Right renal cortex interstitium (tissue), 3 donors: ENCODE data around the gene MAP3K3. TPM values are rescaled to one million over a fixed set of nuclear protein-coding genes. Genes with fewer than 3 reads are reported as not detected.

Source experiments
- DNase-seq, 3 donors: peaks; one replicate each; pipeline ENCODE4 v3.0.0-alpha.2; 2013; ENCODE audit warnings: low read depth in 3 of 3, low spot score in 2 of 3
- polyA plus RNA-seq, 3 donors: library from polyadenylated mRNA; unstranded; fragments of 120-200 nt; gene quantifications; one replicate each; pipeline ENCODE4 v1.2.1, GENCODE V29; 2013; ENCODE audit not compliant: insufficient read length in 3 of 3

Gene MAP3K3
- polyA plus RNA-seq, 3 donors = 26.3 to 27.9 (median 27.2) TPM

- DNase-seq = no peak
Measured at GRCh38 chr17:63692195-63692816, 70.1 kb downstream of the MAP3K3 start.

- no peak for DNase-seq
Measured at GRCh38 chr17:63693411-63694113, 71.3 kb downstream of the MAP3K3 start.

DNA sequence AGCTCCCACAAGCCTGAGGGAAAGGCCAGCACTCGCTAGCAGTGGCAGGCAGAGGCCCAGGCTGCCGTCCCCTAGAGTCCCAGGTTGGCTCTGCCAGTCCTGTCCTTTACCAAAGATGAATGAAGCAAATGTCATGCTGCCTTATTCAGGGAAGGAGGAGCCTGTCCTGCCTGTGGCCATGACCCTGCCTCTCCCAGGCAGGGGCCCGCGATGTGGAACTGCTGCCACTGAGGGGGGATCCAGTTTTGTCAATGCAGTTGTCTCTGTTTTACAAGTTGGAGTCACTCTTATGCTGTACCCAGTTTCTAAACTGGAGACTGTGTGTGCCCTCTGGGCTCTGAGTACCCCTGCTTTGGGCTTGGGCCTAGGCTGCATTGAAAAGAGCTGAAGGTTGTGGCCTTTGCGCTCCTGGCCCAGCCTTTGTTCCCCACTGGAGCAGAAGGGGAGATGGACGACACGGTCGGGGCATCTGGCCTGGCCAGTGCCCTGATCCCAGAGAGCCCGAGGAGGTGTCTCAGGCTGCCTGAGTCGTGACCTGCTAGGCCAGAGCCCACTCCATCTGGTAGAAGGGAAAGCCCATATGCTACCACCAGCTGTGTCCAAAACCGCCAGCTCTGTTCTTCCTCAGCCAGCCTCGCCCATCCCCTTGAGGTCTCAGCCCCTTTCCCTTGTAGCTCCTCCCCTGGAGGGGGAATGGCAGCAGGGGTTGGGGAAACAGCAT is 72.2 kb downstream of the MAP3K3 start:
- DNase-seq = no peak

- DNase-seq = no peak
Measured at GRCh38 chr17:63694950-63695773, 72.9 kb downstream of the MAP3K3 start.

GRCh38 chr17:63695889-63696288 is 73.7 kb downstream of the MAP3K3 start:
- DNase-seq = no peak

GRCh38 chr17:63696381-63696961 is 74.3 kb downstream of the MAP3K3 start:
- no peak for DNase-seq

GRCh38 chr17:63697341-63698286 is 75.4 kb downstream of the MAP3K3 start:
- no peak for DNase-seq

DNA sequence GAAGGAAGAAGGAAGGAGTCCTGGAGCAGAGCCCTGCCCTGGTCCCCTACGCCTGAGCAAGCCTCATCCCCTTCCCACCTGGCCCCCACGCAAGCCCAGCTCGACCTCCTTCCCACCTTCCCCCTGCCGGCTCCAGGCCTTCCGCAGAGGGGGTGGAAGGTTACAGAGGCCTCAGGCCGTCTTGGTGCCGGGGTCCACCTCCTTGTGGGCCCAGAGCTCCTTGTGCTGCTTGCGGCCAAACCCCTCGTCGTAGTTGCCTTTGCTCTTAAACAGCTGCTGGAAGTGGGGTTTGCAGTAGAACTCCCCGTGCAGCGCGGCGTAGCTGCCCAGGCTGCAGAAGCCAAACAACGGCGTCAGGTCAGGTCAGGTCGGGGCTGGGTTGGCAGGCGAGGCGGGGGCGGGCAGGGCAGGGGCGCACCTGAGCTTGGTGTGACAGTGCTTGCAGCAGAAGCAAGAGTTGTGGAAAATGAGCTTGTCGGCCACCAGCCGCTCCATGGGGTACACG is 76.2 kb downstream of the MAP3K3 start:
- DNase-seq = no peak

- peak in 1 of 3 donors; percentile 9 for DNase-seq
Measured at GRCh38 chr17:63698886-63699637, 76.8 kb downstream of the MAP3K3 start.

- no peak for DNase-seq
Measured at GRCh38 chr17:63699638-63700527, 77.7 kb downstream of the MAP3K3 start, which contains the start of gene LIMD2. Gene LIMD2, minus strand, starts transcription at chr17:63700125. Its CDS starts 827 bp downstream, at chr17:63699298.

DNA sequence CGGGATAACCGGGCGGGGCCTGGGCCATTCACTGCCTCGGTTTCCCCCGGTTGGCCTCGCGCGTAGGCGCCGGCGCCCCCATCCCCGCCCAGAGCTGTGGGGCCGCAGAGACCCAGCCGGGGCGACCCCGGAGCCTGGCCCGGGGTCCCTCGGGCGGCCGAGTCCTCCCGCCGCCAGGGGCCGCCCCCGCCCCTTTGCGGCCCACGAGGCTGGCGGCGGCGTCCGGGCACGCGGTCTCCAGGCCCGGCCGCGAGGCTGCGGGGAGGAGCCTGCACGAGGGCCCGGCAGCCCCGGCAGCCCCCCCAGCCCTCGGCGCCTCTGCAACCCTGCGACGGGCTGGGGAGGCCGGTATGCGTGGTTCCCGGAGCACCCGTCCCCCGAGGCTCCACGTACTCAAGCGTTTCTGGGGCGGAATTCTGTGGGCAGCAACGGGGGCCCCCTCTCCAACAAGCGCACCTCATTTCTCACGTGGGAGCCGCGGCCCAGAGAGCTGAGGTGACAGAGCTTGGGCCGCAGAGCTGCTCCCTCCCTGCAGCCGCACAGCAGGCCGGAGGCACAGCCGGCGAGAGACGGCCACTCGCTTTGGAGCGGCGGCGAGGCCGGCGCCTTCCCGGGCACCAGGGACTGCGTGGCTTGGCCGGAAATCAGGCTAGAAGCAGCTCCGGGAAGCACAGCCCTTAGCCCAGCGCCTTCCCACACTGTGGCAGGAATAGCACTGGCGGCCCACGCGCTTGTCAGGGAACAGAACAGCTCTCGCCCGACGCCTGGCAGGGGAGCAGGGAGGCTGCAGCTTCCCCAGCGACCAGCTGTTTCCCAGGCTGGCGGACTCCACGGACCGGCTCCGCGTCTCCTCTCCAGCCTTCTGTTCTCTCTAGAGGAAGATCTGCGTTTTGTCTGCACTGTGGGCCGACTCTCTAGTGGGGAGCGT is 78.6 kb downstream of the MAP3K3 start:
- DNase-seq = peak in 2 of 3 donors; percentile 17 to 19

DNA sequence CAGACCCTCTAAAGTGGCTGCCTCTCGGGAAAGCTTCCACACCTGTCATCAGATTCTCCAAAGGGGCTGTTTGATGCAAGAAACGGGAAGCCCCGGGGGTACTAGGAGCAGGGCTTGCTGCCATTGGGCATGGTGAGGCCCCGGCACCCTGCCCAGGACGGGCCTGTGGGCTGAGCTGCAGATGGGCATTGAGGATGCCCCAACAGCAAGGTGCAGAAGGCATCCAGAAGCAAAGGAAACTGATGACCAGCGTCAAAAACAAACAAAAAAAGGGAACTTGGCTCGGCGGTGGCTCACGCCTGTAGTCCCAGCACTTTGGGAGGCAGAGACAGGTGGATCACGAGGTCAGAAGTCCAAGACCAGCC is 79.2 kb downstream of the MAP3K3 start:
- DNase-seq = no peak

DNA sequence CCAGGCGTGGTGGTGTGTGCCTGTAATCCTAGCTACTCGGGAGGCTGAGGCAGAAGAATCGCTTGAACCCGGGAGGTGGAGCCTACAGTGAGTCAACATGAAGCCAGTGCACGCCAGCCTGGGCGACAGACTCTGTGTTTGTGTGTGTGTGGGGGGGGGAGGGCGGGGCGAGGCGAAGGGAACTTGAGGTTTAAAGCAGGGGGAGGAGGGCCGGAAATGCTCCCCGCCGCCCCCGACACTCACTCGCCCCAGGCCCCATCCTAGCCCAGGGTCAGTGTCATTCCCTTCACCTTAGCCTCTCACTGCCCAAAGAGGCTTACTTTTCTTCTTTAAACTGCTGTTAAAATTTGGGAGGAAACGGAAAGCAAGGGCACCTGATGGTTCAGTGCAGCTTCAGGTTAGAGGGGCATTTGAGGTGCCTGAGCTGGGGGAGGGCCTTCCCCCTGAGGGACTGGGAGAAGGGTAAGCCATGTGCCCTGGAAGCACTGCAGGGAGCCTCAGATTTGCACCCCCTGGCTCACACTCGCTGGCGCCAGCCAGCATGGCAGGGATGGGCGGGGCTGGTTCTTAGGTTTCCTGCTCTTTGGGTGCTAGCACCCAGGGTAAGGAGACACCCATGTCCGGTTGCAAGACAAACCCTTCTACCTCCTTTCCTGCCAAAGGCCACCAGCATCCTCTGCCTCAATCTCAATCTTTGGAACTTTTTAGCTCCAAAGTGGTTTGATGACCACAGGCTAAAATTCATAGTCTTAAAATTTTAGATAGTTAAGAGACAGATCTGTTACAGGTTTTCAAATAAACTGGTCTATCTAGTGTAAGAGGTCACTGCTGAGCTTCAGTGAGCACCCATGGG is 79.9 kb downstream of the MAP3K3 start:
- no peak for DNase-seq

DNA sequence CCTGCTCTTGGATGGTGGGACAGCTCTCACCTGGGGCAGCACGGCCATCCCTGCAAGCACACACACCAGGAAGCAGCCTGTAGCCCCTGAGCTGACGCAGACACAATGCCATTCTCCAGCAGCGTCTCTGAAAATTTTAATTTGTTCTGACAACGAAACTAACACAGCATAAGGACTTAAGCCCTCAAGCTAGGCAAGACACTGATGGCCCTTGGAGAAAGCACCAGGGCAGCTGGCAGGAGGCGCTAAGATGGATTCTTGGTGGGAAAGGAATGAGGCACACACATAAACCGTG is 80.5 kb downstream of the MAP3K3 start:
- DNase-seq = no peak

GRCh38 chr17:63703029-63703428 is 80.8 kb downstream of the MAP3K3 start:
- DNase-seq = no peak
